ENCODE data around the gene XYLT1. TPM values are rescaled to one million over a fixed set of nuclear protein-coding genes. Genes with fewer than 3 reads are reported as not detected.

The XYLT1 gene
- total RNA-seq, 2 experiments from 2014 or later = 5.1 to 6.2 TPM

- H3K36me3 Mint-ChIP-seq (ENCODE audit: low read depth) = peaks cover 5% of the 10 kb centered on the region
- DNase-seq (no peak), ATAC-seq (no peak)
- peaks cover 4% of the 10 kb centered on the region for H3K4me1 Mint-ChIP-seq
- no peak overlapping the region for H3K27ac Mint-ChIP-seq
- H3K27me3 Mint-ChIP-seq = no peaks in the 10 kb centered on the region
- CTCF ChIA-PET = no interaction called here
- no peak overlapping the region for H3K4me3 Mint-ChIP-seq
- no peaks in the 10 kb centered on the region for H3K9me3 Mint-ChIP-seq (ENCODE audit: low read depth)
- intact Hi-C loops (cut with DNase I, micrococcal nuclease) = no loop called here
- POLR2A ChIA-PET = no interaction called here
Observed at GRCh38 chr16:17222871-17223401, 247.8 kb downstream of the XYLT1 start.

GRCh38 chr16:17219991-17220390, 250.8 kb downstream of the XYLT1 start:
- ATAC-seq (no peak), DNase-seq (no peak)
- intact Hi-C loops (cut with DNase I, micrococcal nuclease) = no loop called here
- H3K27me3 Mint-ChIP-seq = no peaks in the 10 kb centered on the region
- no peaks in the 10 kb centered on the region for H3K9me3 Mint-ChIP-seq (ENCODE audit: low read depth)
- ChIA-PET POLR2A (no interaction called here), CTCF (interaction anchor here (1.1 to 1.3 kb wide), 2 partner anchors 15 to 358 kb away, joined by 3 read pairs; no protein-coding TSS in a partner anchor)
- H3K4me1 Mint-ChIP-seq = peaks cover under 1% of the 10 kb centered on the region
- peaks cover 5% of the 10 kb centered on the region for H3K36me3 Mint-ChIP-seq (ENCODE audit: low read depth)
- no peak overlapping the region for H3K4me3 Mint-ChIP-seq
- H3K27ac Mint-ChIP-seq = no peak overlapping the region

GRCh38 chr16:17215936-17216335, 254.8 kb downstream of the XYLT1 start:
- intact Hi-C loops (cut with DNase I, micrococcal nuclease) = no loop called here
- H3K27me3 Mint-ChIP-seq = no peaks in the 10 kb centered on the region
- POLR2A ChIA-PET = no interaction called here

GRCh38 chr16:17215306-17215705, 255.5 kb downstream of the XYLT1 start:
- Mint-ChIP-seq H3K36me3 (ENCODE audit: low read depth) (peaks cover 9% of the 10 kb centered on the region), H3K27ac (no peak overlapping the region), H3K9me3 (ENCODE audit: low read depth) (peaks cover 10% of the 10 kb centered on the region), H3K27me3 (no peaks in the 10 kb centered on the region), H3K4me1 (peaks cover 17% of the 10 kb centered on the region), H3K4me3 (no peak overlapping the region)
- intact Hi-C loops (cut with DNase I, micrococcal nuclease) = no loop called here
- POLR2A ChIA-PET = no interaction called here
- ATAC-seq (no peak), DNase-seq (no peak)
- CTCF ChIA-PET = no interaction called here

More at GRCh38 chr16:17215936-17216335, 254.8 kb downstream of the XYLT1 start:
- no peak for DNase-seq
- H3K4me3 Mint-ChIP-seq = no peak overlapping the region
- peaks cover 9% of the 10 kb centered on the region for H3K36me3 Mint-ChIP-seq (ENCODE audit: low read depth)
- no peak overlapping the region for H3K27ac Mint-ChIP-seq
- ATAC-seq = no peak
- H3K4me1 Mint-ChIP-seq = peaks cover 17% of the 10 kb centered on the region
- CTCF ChIA-PET = no interaction called here
- peaks cover 10% of the 10 kb centered on the region for H3K9me3 Mint-ChIP-seq (ENCODE audit: low read depth)

GRCh38 chr16:17213974-17214373, 256.8 kb downstream of the XYLT1 start:
- no peak overlapping the region for H3K27ac Mint-ChIP-seq
- CTCF ChIA-PET = no interaction called here
- H3K4me1 Mint-ChIP-seq = peaks cover 17% of the 10 kb centered on the region
- H3K4me3 Mint-ChIP-seq = no peak overlapping the region
- POLR2A ChIA-PET = no interaction called here
- intact Hi-C loops (cut with DNase I, micrococcal nuclease) = loop anchor here in 1 of 2 experiments (5.0 kb wide), 2 partner anchors 253 to 363 kb away; no protein-coding TSS in a partner anchor
- ATAC-seq (no peak), DNase-seq (no peak)
- peaks cover 10% of the 10 kb centered on the region for H3K9me3 Mint-ChIP-seq (ENCODE audit: low read depth)
- H3K36me3 Mint-ChIP-seq (ENCODE audit: low read depth) = peaks cover 9% of the 10 kb centered on the region
- H3K27me3 Mint-ChIP-seq = no peaks in the 10 kb centered on the region

GRCh38 chr16:17213025-17213424, 257.7 kb downstream of the XYLT1 start:
- ChIA-PET POLR2A (no interaction called here), CTCF (interaction anchor here (0.6 kb wide), 1 partner anchor 193 kb away, joined by 3 read pairs; no protein-coding TSS in a partner anchor)
- Mint-ChIP-seq H3K36me3 (ENCODE audit: low read depth) (peaks cover 9% of the 10 kb centered on the region), H3K27ac (no peak overlapping the region), H3K4me3 (no peak overlapping the region), H3K4me1 (peaks cover 17% of the 10 kb centered on the region), H3K27me3 (no peaks in the 10 kb centered on the region), H3K9me3 (ENCODE audit: low read depth) (peaks cover 10% of the 10 kb centered on the region)
- intact Hi-C loops (cut with DNase I, micrococcal nuclease) = loop anchor here in 1 of 2 experiments (5.0 kb wide), 2 partner anchors 254 to 364 kb away; no protein-coding TSS in a partner anchor
- no peak for ATAC-seq
- no peak for DNase-seq

GRCh38 chr16:17212606-17213005, 258.2 kb downstream of the XYLT1 start:
- Mint-ChIP-seq H3K4me1 (peaks cover 17% of the 10 kb centered on the region), H3K27me3 (no peaks in the 10 kb centered on the region), H3K36me3 (ENCODE audit: low read depth) (peaks cover 9% of the 10 kb centered on the region), H3K4me3 (no peak overlapping the region), H3K27ac (no peak overlapping the region), H3K9me3 (ENCODE audit: low read depth) (peaks cover 10% of the 10 kb centered on the region)
- intact Hi-C loops (cut with DNase I, micrococcal nuclease) = loop anchor here in 1 of 2 experiments (5.0 kb wide), 2 partner anchors 255 to 365 kb away; no protein-coding TSS in a partner anchor
- ATAC-seq (no peak), DNase-seq (no peak)
- CTCF ChIA-PET = interaction anchor here (0.7 kb wide), 1 partner anchor 359 kb away, joined by 3 read pairs; no protein-coding TSS in a partner anchor
- POLR2A ChIA-PET = no interaction called here

- Mint-ChIP-seq H3K4me1 (peaks cover 17% of the 10 kb centered on the region), H3K36me3 (ENCODE audit: low read depth) (peaks cover 9% of the 10 kb centered on the region), H3K27me3 (no peaks in the 10 kb centered on the region), H3K9me3 (ENCODE audit: low read depth) (peaks cover 10% of the 10 kb centered on the region), H3K27ac (no peak overlapping the region), H3K4me3 (no peak overlapping the region)
- ChIA-PET CTCF (interaction anchor here (0.7 to 1.4 kb wide), 3 partner anchors 18 to 360 kb away, joined by 3 to 4 read pairs (median 4); no protein-coding TSS in a partner anchor), POLR2A (no interaction called here)
- DNase-seq (peak; percentile 63), ATAC-seq (peak; percentile 75)
- intact Hi-C loops (cut with DNase I, micrococcal nuclease) = loop anchor here in 1 of 2 experiments (5.0 kb wide), 2 partner anchors 256 to 366 kb away; no protein-coding TSS in a partner anchor
Observed at GRCh38 chr16:17211797-17212196, 259.0 kb downstream of the XYLT1 start.

GRCh38 chr16:17206712-17207111, 264.0 kb downstream of the XYLT1 start:
- ATAC-seq = no peak
- no peak for DNase-seq
- Mint-ChIP-seq H3K36me3 (ENCODE audit: low read depth) (no peaks in the 10 kb centered on the region), H3K4me3 (no peak overlapping the region), H3K4me1 (peaks cover under 1% of the 10 kb centered on the region), H3K27ac (no peak overlapping the region), H3K9me3 (ENCODE audit: low read depth) (no peaks in the 10 kb centered on the region), H3K27me3 (no peaks in the 10 kb centered on the region)
- CTCF ChIA-PET = interaction anchor here (0.6 to 1.0 kb wide), 2 partner anchors 42 to 48 kb away, joined by 3 read pairs; no protein-coding TSS in a partner anchor
- POLR2A ChIA-PET = no interaction called here
- intact Hi-C loops (cut with DNase I, micrococcal nuclease) = loop anchor here in 1 of 2 experiments (10.0 kb wide), 1 partner anchor 268 kb away; the partner anchor contains the start of gene XYLT1

GRCh38 chr16:17205279-17206211, 265.2 kb downstream of the XYLT1 start:
- Mint-ChIP-seq H3K27ac (no peak overlapping the region), H3K4me1 (no peaks in the 10 kb centered on the region), H3K27me3 (no peaks in the 10 kb centered on the region), H3K36me3 (ENCODE audit: low read depth) (no peaks in the 10 kb centered on the region), H3K9me3 (ENCODE audit: low read depth) (no peaks in the 10 kb centered on the region), H3K4me3 (no peak overlapping the region)
- ATAC-seq (no peak), DNase-seq (no peak)
- intact Hi-C loops (cut with DNase I, micrococcal nuclease) = loop anchor here in 1 of 2 experiments (10.0 kb wide), 1 partner anchor 269 kb away; the partner anchor contains the start of gene XYLT1
- ChIA-PET CTCF (interaction anchor here (0.7 to 1.0 kb wide), 3 partner anchors 15 to 43 kb away, joined by 3 read pairs; no protein-coding TSS in a partner anchor), POLR2A (no interaction called here)

GRCh38 chr16:17204644-17205043, 266.1 kb downstream of the XYLT1 start:
- POLR2A ChIA-PET = no interaction called here

More at GRCh38 chr16:17204644-17205043, 266.1 kb downstream of the XYLT1 start:
- Mint-ChIP-seq H3K36me3 (ENCODE audit: low read depth) (no peaks in the 10 kb centered on the region), H3K27me3 (no peaks in the 10 kb centered on the region), H3K4me1 (no peaks in the 10 kb centered on the region), H3K4me3 (no peak overlapping the region), H3K9me3 (ENCODE audit: low read depth) (no peaks in the 10 kb centered on the region), H3K27ac (no peak overlapping the region)
- DNase-seq (no peak), ATAC-seq (no peak)
- CTCF ChIA-PET = interaction anchor here (1.0 to 1.8 kb wide), 2 partner anchors 11 to 16 kb away, joined by 3 to 5 read pairs; no protein-coding TSS in a partner anchor
- intact Hi-C loops (cut with DNase I, micrococcal nuclease) = loop anchor here in 1 of 2 experiments (10.0 kb wide), 1 partner anchor 270 kb away; the partner anchor contains the start of gene XYLT1
